Measurements from ENCODE around the gene ZMYND15.

The ZMYND15 gene

GRCh38 chr17:4788159-4788806 is 48.6 kb downstream of the ZMYND15 start:
- DNase-seq, result no peak

DNA sequence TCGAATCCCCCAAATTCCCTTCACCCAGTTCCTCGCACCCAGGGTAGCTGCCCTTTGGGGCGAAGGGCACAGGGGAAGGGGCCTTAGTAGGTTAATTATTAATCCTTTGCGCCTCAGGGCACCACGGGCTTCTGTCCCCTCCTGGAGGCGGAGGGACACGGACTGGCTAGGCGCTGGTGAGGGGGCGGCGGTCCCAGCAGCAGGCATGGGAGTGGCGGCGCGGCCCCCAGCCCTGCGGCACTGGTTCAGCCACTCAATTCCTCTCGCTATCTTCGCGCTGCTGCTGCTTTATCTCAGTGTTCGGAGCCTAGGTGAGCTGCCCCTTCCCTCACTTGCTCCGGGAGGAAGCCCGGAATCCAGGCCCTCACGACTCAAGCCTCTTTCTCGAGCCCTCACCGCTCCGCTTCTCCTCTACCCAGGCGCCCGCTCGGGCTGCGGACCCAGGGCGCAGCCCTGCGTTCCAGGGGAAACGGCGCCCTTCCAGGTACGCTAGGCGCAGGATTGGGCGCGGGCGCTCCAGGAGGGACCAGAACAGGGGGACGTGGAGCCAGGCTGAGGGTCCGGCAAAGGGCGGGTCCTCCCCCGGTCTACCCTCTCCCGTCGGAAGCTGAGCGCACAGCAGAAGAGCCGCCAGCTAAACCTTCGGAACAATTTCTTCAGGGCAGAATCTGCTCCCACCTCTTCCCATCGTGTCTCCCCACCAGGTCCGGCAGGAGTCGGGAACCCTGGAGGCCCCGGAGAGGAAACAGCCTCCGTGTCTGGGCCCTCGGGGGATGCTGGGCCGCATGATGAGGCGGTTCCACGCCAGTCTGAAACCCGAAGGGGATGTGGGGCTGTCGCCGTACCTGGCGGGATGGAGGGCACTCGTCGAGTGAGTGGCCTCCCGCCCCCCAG is 49.4 kb downstream of the ZMYND15 start, which contains the start of gene GLTPD2:
GLTPD2 (plus strand) TSS at position 158 of the 894 bp plus-strand sequence; CDS start at position 206, 48 bp downstream.
- no peak for DNase-seq

DNA sequence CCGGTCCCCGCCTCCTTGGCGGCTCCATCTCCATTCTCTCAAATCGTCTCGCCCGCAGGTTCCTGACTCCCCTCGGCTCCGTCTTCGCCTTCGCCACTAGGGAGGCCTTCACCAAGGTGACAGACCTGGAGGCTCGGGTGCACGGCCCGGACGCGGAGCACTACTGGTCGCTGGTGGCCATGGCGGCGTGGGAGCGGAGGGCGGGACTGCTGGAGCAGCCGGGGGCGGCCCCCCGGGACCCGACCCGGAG is 50.0 kb downstream of the ZMYND15 start:
- no peak for DNase-seq

GRCh38 chr17:4789951-4790704 is 50.5 kb downstream of the ZMYND15 start:
- peak; percentile 65 for DNase-seq

DNA sequence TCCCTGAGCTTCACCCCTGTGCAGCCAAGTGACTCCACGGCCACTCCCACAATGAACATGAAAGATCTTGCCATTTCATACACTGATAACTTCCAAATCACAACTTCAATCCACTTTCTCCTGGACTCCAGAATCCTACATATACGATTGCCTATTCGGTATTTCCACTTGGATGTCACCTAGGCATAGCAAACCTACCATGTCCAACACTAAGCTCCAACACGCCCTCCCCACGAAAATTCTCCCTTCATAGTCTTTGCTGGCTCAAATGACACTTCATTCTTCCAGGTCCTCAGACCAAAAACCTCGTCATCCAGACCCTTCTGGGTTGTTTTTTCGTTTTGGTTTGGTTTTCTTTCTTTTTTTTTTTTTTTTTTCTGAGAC is 51.1 kb downstream of the ZMYND15 start:
- DNase-seq, result no peak

GRCh38 chr17:4795168-4795567 is 55.5 kb downstream of the ZMYND15 start:
- no peak for DNase-seq
